EH (cell line): ENCODE measurements around the gene SALL3.

Experiments used
- DNase-seq: peaks from one replicate; pipeline ENCODE4 v3.0.0-alpha.2; 2015; ENCODE audit warnings: low read depth

The SALL3 gene

DNA sequence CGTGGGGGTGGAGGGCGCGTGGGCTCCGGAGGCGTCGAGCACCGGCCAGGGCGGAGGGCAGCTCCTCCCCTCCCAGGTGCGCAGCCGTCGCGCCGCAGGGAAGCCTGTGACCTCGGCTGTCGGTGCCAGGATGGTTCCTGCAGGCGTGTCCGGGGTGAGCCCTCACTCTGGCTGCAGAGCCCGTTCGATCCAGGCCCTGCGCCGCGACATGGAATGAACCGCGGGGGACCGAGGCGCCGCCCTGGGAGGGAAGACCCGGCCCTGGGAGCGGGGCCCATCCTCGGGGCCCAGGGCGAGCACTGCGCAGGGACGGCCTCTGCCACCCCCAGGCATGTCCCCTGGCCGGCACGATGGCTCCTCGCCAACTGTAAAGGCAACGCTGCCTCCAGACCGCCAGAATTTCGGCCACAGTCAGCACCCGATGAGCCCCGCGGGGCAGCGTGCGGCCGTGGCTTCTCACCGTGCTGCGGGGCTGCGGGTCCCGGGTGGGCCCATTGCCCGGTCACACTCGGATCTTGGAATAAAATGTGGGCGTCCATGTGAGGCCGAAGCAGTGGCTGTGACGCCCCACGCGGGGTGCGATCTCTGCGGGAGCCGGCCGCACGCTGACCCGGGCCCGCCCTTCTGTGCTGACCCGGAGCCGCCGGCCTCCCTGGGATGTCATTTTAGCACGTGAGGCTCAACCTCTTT lies 26.6 kb downstream of the SALL3 start:
- no peak for DNase-seq

DNA sequence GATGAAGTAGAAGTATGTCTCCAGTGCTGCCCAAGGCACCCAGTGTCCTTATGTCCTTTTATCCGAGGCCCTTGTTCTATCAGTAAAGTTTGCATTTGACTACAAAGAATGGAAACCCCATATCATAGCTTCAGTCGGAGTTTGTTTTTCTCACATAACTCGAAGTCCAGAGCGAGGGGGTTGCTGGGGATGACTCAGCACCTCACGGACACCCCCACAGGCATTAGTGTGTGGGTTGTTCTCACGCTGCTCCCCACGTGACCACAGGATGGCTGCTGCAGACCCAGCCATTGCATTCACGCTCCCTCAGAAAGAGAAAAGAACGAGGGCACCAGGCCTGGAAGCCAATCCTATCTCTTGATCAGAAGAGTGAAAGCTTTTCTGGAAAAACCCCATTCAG lies 27.8 kb downstream of the SALL3 start:
- DNase-seq: no peak

DNA sequence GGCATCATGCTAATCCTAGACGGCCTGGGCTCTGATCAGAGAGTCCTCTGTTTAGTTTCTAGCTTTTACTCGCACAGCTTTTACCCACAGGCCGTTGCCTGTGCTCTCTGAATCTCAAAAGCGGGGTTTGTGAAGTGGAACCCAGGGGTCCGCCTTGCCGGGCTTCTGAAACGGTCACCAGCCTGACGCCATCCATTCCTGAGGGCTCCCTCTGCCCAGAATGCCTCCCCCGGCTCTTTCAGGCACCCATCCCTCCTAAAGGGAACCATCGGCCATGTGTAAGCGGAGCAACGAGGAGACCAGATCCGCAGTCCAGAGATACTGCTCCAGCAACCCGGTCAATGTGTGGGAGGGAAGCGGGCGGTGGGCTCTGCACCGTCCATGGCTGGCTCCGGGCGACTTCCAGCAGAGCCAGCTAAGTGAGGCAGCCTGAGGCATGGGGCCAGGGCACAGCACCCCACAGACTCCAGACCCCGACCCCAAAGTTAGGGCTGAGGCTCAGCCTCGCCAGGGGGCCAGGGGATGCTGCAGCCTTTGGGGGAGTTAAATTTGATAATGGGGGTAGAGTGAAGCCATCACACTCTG lies 28.8 kb downstream of the SALL3 start:
- no peak for DNase-seq

DNA sequence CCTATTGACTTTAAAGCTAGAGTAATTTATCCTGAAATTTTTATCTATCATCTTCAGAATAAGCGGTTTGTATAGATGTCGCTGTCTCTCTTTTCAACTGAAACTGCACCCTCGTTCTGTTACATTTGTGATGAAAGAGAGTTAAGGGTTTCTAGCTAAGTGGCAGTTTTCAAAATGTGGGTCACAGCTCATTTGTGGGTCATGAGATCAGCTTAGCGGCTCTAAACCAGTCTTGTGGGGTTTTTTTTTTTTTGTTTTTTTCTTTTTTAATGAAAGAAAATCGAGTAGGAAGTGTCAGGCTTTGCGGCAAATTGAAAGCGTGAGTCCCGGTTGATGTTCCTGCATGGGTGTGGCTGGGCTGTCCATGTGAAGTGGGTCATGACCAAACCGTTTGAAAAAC lies 31.2 kb downstream of the SALL3 start:
- no peak for DNase-seq

DNA sequence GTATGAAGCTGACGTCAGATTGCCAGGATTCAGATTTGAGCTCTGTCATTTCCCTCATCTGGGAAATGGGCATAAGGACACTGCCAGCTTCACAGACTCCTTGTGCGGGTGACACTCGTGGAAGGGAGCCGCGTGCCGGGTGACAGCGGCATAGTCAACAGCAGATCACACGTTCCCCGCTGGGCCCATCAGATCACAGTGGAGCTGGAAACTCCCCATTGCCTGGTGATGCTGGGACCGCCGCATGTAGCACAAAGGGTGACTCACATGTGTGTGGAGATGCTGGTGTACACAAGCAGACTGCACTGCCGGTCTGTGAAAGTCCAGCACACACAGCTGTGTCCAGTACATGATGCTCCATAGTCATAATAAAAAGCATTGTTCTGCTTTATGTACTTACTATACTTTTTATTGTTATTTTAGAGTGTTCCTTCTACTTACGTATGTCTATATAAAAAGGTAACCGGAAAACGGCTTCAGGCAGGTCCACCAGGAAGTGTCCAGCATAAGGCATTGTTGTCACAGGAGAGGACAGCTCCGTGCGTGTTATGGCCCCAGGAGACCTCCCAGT lies 31.8 kb downstream of the SALL3 start:
- DNase-seq: no peak

DNA sequence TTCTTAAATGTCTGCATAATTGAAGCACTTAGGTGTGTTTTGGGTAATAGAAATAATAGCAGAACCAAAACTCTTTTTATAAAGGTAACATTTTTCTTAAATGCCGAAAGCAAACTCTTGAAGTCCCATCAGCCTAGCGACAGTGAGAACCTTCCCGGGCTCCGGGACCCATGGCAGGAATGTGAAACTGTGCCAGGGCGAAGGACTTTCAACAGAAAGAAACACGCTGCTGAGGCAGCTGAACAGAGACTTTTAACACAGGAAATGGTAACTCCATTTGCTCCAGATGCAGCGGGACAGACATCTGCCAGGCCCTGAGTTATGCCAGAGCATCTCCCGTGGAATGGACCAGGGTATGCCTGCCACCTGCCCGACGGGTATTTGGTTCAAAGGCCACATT lies 34.3 kb downstream of the SALL3 start:
- DNase-seq: no peak

DNA sequence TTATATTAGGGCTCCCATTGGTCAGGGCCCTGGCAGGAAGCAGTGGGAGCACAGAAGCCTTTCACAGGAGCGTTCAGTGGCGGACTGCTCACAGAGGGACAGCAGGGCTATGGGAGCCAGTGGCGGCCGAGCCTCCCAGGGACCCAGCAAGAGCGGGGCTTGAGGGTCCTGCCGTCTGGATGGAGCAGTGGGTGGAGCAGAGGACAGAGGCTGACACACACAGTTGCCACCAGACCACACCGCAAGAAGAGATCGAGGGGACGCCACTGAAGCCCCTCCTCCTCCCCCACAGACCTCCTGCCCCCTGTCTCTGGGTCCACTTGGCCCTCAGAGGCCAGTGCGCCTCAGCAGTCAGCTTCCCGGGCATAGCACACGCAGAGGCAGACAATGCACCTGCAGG lies 39.3 kb downstream of the SALL3 start:
- DNase-seq: no peak

DNA sequence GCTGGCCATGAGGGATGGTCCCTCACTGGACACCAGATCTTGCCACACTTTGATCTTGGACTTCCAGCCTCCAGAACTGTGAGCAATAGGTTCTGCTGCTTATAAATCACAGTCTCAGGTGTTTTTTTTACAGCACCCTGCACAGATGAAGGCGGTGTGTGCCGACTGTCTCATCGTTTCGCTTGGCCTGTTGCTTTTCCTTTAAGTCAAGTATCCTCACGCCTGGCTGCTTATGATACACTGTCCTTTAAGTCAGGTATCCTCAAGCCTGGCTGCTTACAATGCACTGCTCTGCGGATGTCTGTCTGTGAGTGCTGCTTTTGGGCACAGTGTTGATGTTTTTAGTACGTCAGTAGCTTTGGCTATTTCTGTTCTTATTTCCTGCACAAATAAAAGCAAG lies 40.3 kb downstream of the SALL3 start:
- no peak for DNase-seq

DNA sequence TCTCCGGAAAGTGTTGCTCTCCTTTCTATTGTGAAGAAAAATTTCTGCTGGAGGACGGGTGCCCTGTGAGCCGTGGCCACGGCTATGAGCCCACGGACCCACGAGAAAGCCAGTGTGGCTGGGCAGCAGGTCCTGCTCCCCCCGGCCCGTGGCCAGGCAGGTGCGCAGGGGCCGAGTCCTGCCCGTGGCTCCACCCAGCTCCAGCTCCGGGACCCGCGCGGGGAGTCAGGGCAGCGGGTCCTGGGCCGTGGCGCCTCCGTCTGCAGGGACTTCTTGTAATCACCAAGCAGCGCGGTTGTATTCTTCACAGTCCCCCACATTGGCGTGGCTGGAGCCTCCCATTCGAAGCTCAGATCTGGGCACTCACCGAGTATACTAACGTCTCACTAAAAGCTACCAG lies 43.0 kb downstream of the SALL3 start:
- no peak for DNase-seq

DNA sequence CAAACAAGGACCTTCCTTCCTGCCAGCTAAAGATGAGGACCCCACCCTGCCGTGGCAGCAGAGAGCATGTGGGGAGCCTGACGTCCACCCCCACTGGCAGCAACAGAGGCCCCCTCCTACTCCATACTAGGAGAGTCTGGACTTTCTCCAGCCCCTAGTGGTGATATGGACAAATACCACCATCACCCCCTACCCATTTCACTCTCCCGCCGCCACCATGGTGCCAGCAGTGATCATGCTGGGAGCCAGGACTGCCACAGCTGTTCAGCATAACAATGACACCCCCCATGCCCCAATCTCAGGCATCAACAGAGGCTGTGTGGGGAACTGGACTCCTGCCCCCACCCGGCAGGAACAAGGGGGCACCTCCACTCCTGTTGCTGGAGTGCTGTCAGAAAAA lies 46.9 kb downstream of the SALL3 start:
- no peak for DNase-seq

DNA sequence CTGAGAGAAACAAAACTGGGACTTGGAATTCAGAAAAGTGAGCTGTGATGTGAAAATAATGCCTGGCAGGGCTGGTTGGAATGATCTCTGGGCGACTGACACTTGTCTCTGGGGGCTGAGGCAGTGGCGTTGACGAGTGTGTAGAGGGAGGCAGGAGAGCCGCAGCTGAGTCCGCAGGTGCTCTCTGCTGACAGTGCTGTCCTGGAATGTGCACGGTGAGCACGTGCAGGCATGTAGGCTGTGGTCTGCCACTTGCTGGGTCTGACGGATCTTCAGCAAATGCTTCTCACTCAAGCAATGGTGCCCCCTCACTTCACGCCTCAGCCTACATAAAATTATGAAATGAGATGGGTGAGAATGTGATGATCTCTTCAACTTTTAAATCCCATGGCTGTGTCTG lies 51.1 kb downstream of the SALL3 start:
- no peak for DNase-seq

DNA sequence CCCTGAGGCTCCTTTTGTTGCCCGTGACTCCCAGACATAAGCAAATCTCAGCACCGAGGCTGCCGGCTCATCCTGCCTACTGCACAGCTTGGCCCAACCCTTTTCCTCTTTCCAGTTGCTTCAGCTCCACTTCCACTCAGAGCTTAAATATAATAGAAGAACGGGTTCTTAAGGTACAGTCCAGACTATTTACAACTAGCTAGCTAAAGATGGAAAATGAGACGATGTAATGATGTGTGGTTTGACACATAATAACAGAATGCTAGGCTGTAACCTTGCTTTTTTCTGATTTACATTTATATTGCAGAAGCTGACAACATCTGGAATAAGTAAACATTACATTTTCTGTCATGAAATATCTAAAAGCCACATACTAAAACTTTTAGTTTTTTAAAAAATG lies 62.7 kb downstream of the SALL3 start:
- DNase-seq: no peak

DNA sequence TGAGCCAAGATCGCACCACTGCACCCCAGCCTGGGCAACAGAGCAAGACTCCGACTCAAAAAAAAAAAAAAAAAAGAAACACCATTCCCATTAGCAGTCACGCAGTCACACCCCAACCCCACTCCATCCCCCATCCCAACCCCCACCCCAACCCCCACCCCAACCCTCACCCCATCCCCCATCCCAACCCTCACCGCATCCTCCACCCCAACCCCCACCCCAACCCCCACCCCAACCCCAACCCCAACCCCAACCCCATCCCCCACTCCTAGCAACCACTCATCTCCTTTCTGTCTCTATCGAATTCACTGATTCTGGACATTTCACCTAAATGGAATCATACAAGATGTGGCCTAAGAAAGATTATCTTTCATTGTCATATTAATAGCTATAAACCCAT lies 63.7 kb downstream of the SALL3 start:
- DNase-seq: no peak

DNA sequence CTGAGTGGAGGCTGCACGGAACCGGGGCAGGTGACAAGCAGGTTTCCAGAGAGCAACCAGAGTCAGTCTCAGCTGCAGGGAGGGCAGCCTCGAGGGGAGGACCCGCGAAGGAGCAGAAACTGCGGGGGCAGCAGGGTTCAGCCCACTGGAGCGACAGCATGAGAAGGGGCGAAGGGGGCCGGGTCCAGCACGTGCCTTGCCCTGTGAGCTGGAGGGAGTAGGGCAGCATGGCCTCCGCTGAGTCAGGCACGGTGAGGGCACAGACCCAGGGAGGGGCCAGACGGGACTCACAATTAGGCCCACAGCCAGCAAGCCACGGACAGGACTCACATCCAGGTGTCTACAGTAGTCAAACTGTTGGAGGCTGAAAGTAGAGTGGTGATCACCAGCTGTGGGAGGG lies 66.9 kb downstream of the SALL3 start:
- DNase-seq: no peak

DNA sequence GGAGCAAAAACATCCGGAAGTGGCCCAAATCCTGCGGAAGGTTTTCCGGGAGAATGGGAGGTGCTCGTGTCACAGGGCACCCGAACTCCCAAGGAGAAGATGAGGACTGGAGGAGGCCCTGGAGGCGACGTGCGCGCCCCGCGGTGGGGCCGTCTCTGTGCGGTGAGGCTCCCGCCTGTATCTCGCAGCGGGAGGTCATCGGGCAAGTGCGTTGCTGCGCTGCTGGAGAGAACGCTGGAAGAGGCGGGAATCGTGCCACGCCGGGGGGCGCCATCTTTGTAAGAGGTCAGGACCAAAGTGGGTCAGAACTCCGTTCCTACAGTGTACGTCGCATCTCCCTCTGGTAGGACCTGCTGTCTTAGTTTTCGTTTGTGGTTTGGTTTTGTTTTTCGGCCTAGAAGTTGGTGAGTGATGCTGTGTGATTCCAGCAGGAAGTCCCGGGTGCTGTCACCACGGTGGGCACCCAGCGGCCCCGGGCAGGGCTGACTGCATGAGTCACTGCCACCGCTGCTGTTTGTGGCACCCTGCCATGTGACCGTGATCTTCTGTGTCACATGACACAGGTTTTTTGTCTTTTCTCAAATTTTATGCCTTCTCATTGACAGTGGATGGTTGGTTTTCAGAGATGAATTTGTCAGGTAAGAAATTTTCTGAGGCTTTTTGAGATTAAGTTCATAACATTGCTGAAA lies 68.1 kb downstream of the SALL3 start:
- DNase-seq: no peak

DNA sequence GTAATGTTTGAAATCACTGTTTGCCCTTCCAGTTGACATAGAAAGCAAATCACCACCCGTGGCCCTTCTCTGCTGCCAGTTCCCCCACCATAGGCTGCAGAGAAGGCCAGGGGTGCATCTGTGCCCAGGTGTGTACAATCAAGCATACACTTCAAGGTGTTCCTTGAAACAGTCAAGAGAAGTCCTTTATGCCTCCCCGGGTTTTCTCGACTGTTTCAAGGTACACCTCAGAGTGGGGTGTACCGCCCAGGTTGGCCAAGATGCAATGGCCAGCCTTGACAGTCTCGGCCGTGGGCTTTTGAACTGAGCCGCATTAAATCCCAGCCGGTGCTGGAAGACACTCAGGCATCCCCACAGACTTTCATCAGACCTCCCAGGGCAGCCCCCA lies 68.6 kb downstream of the SALL3 start:
- DNase-seq: no peak

DNA sequence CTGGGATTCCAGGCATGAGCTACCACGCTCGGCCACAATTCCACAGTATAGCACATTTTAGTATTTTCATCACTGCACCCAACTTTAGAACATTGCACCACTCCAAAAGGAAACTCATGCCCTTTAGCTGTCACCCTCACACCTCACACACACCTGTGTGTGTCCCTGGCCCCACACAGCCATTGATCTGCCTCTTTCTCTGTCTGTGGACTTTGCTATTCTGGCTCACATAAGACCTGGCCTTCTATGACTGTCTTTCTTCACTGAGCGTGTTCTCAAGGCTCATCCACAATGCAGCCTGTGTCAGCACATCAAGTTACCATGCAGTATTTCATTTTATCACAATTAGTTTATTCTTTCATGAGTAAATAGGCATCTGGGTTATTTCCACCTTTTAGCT lies 69.9 kb downstream of the SALL3 start:
- no peak for DNase-seq
